LNCaP clone FGC (cell line): Measurements from ENCODE around the gene NLRC3.

Source experiments
- DNase-seq: peaks from one replicate; pipeline ENCODE4 v3.0.0-alpha.2; 2011; ENCODE audit warnings: low read depth
- H3K4me3 ChIP-seq: 2 replicates; pipeline ENCODE4 v1.5.1; 2011; ENCODE audit warnings: mild to moderate bottlenecking, low read depth, low read length, control low read depth
- CTCF ChIP-seq: IDR thresholded peaks from 2 replicates; pipeline ENCODE4 v1.5.1; 2012; ENCODE audit warnings: mild to moderate bottlenecking; ENCODE audit not compliant: control insufficient read depth, insufficient read depth; ENCODE audit errors: extremely low read depth

The NLRC3 gene

DNA sequence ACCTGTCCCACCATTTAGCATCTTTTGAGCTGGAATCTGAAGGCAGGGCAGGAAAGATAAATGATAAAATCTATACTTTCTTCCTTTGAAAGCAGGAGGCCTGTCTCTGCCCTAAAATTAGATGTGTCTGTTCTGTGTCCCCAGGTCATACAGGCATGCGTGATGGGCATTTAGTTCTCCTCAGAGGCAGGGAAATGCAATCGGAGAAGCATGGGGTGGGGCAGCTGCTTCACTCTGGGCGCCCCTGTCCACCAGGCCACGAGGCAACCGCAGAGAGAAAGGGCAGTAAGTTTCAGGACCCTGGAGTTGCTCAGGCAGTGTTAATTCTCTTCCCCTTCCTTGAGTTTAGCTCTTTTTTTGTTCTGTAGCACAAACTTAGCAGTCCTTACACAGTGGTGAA, 51.3 kb downstream of the NLRC3 start:
- H3K4me3 ChIP-seq, result no peak overlapping the region
- DNase-seq, result no peak
- TF ChIP-seq CTCF, result no peak

DNA sequence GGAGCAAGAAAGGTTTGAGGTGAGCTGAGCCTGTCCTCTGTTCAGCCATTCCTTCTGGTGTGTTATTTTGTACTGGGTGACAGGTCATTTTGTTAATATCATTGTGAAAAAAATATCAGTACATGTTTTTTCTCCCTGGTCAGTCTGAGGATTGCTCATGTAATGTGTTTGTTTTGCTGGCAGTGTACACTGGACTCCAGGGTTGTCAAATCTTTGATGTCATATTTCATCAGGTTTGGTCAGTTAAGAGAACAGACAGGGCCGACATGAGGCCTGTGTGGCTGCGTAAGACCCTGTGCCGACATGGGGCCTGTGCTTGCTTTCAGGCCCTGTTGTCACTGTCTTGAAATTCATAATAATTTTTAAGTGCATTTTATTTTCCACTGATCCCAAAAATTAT, 53.9 kb downstream of the NLRC3 start:
- H3K4me3 ChIP-seq, result no peak overlapping the region
- DNase-seq, result no peak
- TF ChIP-seq CTCF, result no peak

- DNase-seq, result no peak
- H3K4me3 ChIP-seq, result no peak overlapping the region
- TF ChIP-seq CTCF, result no peak
Measured at GRCh38 chr16:3520841-3521240, 56.4 kb downstream of the NLRC3 start.

DNA sequence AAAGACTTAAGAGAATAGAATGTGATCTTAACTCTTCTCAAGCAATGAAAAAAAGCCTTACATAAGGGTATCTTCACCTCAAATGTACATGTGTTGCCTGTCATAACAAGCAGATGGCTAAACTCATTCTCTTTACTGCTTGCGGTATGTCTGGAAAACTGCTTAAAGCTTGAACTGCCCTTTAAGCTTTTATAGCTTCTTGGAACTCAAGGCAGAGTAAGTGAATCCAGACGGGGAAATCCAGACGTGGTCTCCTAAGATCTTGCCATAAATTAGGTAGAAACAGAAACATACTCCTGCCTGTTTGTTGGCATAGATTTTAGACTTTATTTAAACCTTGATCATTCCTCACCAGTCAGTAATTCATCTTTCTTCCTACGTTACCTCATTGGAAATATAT, 56.8 kb downstream of the NLRC3 start:
- DNase-seq, result no peak
- H3K4me3 ChIP-seq, result no peak overlapping the region
- no peak for TF ChIP-seq CTCF

- H3K4me3 ChIP-seq, result no peak overlapping the region
- no peak for DNase-seq
- TF ChIP-seq CTCF, result no peak
Measured at GRCh38 chr16:3519581-3519980, 57.6 kb downstream of the NLRC3 start.

GRCh38 chr16:3518986-3519348, 58.2 kb downstream of the NLRC3 start:
- H3K4me3 ChIP-seq, result no peak overlapping the region
- DNase-seq, result no peak
- no peak for TF ChIP-seq CTCF

DNA sequence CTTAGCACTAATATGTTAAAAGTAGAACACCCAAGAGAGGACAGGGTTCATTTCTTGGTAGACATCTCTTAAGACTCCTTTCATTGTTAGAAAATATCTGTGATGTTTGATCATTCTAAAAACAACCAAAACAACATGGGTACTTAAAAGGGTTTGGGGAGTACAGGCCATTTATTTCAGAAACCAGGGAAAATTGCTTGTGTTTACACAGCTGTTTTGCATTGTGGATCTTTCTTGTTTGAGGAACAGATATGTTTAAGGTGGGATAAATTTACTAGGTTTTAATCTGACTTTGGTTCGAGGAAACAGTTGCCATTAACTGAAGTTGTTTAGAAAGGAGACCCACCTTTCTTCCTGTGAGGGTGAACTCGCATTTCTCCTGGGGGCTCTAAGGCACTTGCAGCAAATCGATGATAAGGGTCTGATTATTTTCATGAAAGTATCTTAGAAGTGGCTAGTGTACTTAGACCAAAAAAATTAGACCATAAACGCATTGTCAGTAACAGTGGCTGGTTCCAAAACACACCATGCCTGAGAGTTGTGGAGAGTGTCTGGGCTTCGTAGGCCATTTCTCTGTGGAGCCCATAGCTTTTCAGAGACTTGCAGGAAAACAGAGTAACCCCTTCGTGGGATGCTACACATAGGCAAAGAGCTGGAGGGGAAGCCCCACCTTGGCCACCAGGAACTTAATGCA, 58.8 kb downstream of the NLRC3 start:
- H3K4me3 ChIP-seq, result no peak overlapping the region
- DNase-seq, result no peak
- TF ChIP-seq CTCF, result no peak
